HG03025 (cell line): ENCODE results near the gene SYK.
A peak's percentile ranks its signal among the peaks of the same experiment; 100 is the strongest.
"Not testable (repeated sequence)": the region's sequence is repeated elsewhere in the genome, so short reads cannot be mapped to it uniquely, and the experiment has no call there.

Source experiments
- ATAC-seq: cut with Tn5 transposase; IDR thresholded peaks from one replicate; pipeline ENCODE4 v1.9.1; 2021; ENCODE audit warnings: mild to moderate bottlenecking, moderate library complexity; ENCODE audit not compliant: unreplicated experiment, low FRiP score

SYK gene

GRCh38 chr9:90820406-90820805 is 18.8 kb downstream of the SYK start:
- not testable (repeated sequence) for ATAC-seq

GRCh38 chr9:90821236-90821635 is 19.6 kb downstream of the SYK start:
- not testable (repeated sequence) for ATAC-seq

- no peak for ATAC-seq
Observed at GRCh38 chr9:90821697-90822096, 20.1 kb downstream of the SYK start.

GRCh38 chr9:90822866-90823265 is 21.2 kb downstream of the SYK start:
- ATAC-seq: no peak

- ATAC-seq: no peak
Observed at GRCh38 chr9:90825586-90825985, 24.0 kb downstream of the SYK start.

GRCh38 chr9:90826326-90827020 is 24.9 kb downstream of the SYK start:
- no peak for ATAC-seq

GRCh38 chr9:90827181-90827871 is 25.7 kb downstream of the SYK start:
- ATAC-seq: peak; percentile 58

GRCh38 chr9:90830051-90830450 is 28.4 kb downstream of the SYK start:
- no peak for ATAC-seq

GRCh38 chr9:90830977-90831376 is 29.4 kb downstream of the SYK start:
- ATAC-seq: no peak

GRCh38 chr9:90832261-90832660 is 30.6 kb downstream of the SYK start:
- ATAC-seq: no peak

GRCh38 chr9:90834828-90835595 is 33.4 kb downstream of the SYK start:
- no peak for ATAC-seq

GRCh38 chr9:90836411-90837080 is 34.9 kb downstream of the SYK start:
- no peak for ATAC-seq

GRCh38 chr9:90838098-90838497 is 36.5 kb downstream of the SYK start:
- ATAC-seq: no peak

- ATAC-seq: no peak
Observed at GRCh38 chr9:90838581-90839154, 37.0 kb downstream of the SYK start.

- ATAC-seq: no peak
Observed at GRCh38 chr9:90839183-90839728, 37.6 kb downstream of the SYK start.

GRCh38 chr9:90840696-90841095 is 39.1 kb downstream of the SYK start:
- no peak for ATAC-seq

- ATAC-seq: no peak
Observed at GRCh38 chr9:90841213-90841612, 39.6 kb downstream of the SYK start.

- no peak for ATAC-seq
Observed at GRCh38 chr9:90841615-90842014, 40.0 kb downstream of the SYK start.

- no peak for ATAC-seq
Observed at GRCh38 chr9:90842176-90842777, 40.7 kb downstream of the SYK start.

GRCh38 chr9:90842996-90843395 is 41.4 kb downstream of the SYK start:
- ATAC-seq: no peak
